Measurements from ENCODE around the gene DDX55.
A peak's percentile ranks its signal among the peaks of the same experiment; 100 is the strongest.

DDX55 gene

DNA sequence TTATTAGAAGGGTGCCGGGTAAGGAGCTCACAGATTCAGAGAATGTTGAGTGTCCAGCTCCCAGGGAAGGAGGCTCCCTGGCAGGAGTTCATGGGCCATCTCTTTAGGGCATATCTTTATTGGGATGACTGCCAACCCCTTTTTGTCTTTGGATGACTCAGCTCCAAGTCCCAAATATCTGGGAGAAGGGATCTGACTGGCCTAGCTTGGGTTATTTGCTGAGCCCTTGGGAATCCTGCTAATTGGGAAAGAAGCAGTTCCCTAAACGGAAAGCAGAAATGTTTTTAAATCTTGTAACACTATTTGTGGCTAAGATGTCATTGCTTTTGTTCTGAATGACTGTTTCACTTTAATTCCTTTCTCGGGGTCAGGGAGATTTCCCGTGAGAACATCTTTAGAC lies 12.6 kb downstream of the DDX55 start:
- DNase-seq = no peak

DNA sequence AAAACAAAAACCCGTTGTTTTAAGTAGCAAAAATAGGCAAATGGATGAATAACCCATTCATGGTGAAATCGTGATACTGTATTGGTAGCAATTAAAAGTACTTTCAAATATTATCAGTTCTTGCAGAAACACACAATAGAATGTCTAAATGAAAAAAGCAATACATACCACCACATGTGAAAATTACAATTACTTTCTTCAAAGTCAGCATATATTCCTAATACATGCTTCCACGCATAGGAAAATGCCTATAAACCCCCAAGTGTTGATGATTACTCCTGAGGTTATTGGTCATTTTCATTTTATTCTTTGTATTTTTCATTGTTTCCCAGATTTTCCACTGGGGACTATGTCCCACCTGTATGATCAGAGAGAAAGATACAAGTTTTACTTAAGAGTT lies 15.2 kb downstream of the DDX55 start:
- no peak for DNase-seq

GRCh38 chr12:123617580-123617979 lies 15.7 kb downstream of the DDX55 start:
- no peak for DNase-seq

GRCh38 chr12:123621101-123621500 lies 19.2 kb downstream of the DDX55 start:
- DNase-seq = no peak

GRCh38 chr12:123621619-123622530 lies 20.0 kb downstream of the DDX55 start:
- no peak for DNase-seq

- DNase-seq = peak; percentile 98
These were observed 31.7 kb downstream of the DDX55 start, which contains the start of the genes EIF2B1 and GTF2H3 for GRCh38 chr12:123633379-123634141. TSS of gene EIF2B1 (minus strand) at chr12:123633686. CDS start at chr12:123633557, 129 bp downstream. TSS of gene GTF2H3 (plus strand) at chr12:123633829. CDS start at chr12:123633860, 31 bp downstream.

DNA sequence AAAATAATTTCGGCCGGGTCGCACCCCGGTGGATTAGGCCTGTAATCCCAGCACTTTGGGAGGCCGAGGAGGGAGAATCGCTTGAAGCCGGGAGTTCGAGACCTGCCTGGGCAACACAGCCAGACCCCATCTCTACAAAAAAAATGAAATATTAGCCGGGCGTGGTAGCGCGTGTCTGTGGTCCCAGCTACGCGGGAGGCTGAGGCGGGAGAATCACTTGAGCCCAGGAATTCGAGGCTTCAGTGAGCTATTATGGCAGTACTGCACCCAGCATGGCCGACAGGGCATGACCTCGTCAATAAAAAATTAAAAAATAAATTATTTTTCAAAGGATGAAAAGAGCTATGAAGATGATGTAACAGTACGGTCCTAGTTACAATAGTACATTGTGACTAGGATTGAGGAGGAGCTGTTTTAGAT lies 32.3 kb downstream of the DDX55 start:
- no peak for DNase-seq

- DNase-seq = no peak
These were observed 42.0 kb downstream of the DDX55 start for GRCh38 chr12:123643911-123644310.

GRCh38 chr12:123645380-123645779 lies 43.5 kb downstream of the DDX55 start:
- no peak for DNase-seq

DNA sequence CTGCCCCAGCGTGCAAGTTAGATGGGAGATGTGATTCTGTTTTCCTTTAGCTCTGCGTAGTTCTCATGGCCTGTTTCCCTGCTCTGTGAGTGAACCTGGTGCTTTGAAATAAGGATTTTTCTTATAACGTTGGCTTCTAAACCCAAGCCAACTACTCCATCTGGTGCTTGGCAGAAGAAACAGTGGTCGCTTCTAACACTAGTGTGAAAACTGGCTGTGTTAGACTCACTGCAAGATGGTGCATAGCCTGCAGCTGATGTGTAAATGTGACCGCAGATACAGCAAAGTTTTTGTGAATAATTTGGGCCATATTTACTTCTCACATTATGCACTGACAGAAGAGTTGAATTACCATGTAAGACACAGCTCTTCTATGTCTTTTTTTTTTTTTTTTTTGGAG lies 44.0 kb downstream of the DDX55 start:
- DNase-seq = no peak

DNA sequence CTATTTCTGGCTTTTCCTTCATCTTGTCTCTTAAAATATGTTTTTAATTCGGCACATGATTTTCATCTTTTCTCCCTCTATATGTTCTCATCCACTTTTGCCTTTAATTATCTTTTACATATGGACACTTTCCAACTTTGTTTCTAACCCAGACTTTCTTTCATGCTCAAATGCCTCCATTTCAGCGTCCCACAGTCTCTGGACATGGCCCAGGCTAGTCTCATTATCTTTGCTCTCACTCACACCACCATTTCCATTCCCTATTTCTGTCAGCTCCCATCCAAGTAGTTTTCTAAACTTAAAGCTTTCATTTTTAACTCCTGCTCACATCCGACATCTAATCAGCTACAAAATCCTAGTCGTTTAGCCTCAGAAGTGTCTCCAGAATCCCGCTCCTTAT lies 46.5 kb downstream of the DDX55 start:
- no peak for DNase-seq

DNA sequence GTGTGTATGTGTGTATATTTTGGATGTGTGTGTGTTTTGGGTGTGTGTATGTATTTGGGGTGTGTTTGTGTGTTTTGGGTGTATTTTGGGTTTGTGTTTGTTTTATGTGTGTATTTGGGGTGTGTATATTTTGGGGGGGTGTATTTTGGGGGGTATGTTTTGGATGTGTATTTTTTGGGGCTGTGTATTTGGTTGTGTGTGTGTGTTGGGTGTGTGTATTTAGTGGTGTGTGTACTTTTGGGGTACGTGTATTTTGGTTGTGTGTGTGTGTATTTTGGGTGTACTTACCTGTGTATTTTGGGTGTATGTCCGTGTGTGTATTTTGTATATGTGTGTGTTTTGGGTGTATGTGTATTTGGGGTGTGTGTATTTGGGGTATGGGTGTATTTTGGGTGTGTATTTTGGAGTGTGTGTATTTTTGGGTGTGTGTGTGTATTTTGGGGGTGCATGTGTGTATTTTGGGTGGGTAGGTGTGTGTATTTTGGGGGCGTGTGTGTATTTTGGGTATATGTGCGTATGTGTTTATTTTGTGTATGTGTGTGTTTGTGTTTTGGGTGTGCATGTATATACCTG lies 52.3 kb downstream of the DDX55 start:
- DNase-seq = no peak

- DNase-seq = no peak
These were observed 53.5 kb downstream of the DDX55 start for GRCh38 chr12:123655420-123655819.

- no peak for DNase-seq
These were observed 54.5 kb downstream of the DDX55 start for GRCh38 chr12:123656392-123656791.

- no peak for DNase-seq
These were observed 55.3 kb downstream of the DDX55 start for GRCh38 chr12:123657211-123657610.

- no peak for DNase-seq
These were observed 58.3 kb downstream of the DDX55 start for GRCh38 chr12:123659996-123660727.

GRCh38 chr12:123667771-123668170 lies 65.9 kb downstream of the DDX55 start:
- DNase-seq = no peak

Measured in left hindlimb (tissue), 1 donor.